ENCODE results near the gene CCDC40. TPM values are rescaled to one million over a fixed set of nuclear protein-coding genes. Genes with fewer than 3 reads are reported as not detected.

Gene CCDC40
- total and polyA plus RNA-seq, 10 of the 15 experiments (the other 5 are each of a cell fraction or from before 2014, with no cell fraction given) = 0.06 to 0.10 TPM; not detected in 8

DNA sequence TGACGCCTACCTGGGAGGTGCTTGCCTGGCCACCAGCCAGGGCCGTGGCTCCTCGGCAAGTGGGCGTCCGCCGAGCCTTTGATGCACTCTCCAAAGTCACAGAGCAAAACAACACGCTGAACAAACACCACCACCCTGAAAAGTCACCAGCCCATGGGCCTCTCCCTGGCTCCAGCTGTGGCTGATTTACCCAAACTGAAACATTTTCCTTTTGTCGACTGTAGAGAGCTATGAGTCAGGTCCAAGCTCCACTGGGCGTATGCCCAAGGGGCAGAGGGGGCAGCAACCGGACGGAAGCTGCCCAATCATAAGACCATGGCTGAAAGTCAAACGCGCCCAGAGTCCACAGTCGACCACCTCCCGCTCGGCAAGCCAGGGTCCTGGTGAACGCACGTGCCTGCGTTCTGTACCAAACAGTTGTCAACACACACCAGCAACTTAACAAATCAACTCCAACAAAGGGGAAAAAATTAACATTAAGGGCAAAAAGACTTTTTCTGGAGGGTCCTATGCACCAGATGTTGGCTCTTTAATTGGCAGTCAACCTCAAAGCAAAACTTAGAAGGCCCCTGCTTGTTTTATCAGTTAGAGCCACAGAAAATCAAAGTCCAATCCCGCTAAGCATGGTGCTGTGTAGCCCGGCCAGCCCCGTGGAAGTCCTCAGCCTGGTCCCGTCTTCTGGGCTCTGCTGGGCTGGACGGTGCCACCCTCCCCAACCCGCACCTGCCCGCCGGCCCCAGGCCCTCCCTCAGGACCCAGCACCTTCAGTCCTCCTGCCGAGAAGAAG, 48.1 kb upstream of the CCDC40 start:
- no peak for DNase-seq (ENCODE audit: low read depth, low spot score)
- H3K79me2 ChIP-seq (ENCODE audit: control insufficient read depth, insufficient read depth, low read length) = no peaks in the 10 kb centered on the region
- no peak for ATAC-seq
- TF ChIP-seq SP1 (IDR thresholded peaks at IDR 0.05; ENCODE audit: low read depth, low read length) = no peak
- no peak for TF ChIP-seq CBX3 (IDR thresholded peaks at IDR 0.05; ENCODE audit: borderline replicate concordance, low read depth)
- no peak for TF ChIP-seq EED (IDR thresholded peaks at IDR 0.05; ENCODE audit: low read depth)
- H3K4me1 ChIP-seq (ENCODE audit: control insufficient read depth, insufficient read depth, low read length) = no peaks in the 10 kb centered on the region
- RAD21 ChIA-PET (ENCODE audit: unreplicated experiment) = no interaction called here
- CTCF ChIA-PET = interaction anchor here (0.8 to 1.2 kb wide), 2 partner anchors 21 to 199 kb away, joined by 3 read pairs; no protein-coding TSS in a partner anchor
- no peak overlapping the region for H3K27ac ChIP-seq (ENCODE audit: control insufficient read depth, insufficient read depth)
- no TSS peak for BruUV-seq (replicated peaks)
- H3K4me3 ChIP-seq = no peak overlapping the region
- FAIRE-seq = no peak
- H2AFZ ChIP-seq (ENCODE audit: control insufficient read depth, low read depth, low read length) = no peak overlapping the region
- no peaks in the 10 kb centered on the region for H3K9me3 ChIP-seq (replicated peaks; ENCODE audit: control insufficient read depth, insufficient read depth, low read length)
- H3K36me3 ChIP-seq (ENCODE audit: control insufficient read depth in 2 of 2, insufficient read depth in 2 of 2, low read length in 1 of 2) = no peaks in the 10 kb centered on the region
- H3K9ac ChIP-seq (ENCODE audit: control insufficient read depth, insufficient read depth, low read length) = no peak overlapping the region
- H3K27me3 ChIP-seq (replicated peaks in 1 of 2; ENCODE audit: control insufficient read depth in 2 of 2, insufficient read depth in 2 of 2, low read length in 1 of 2) = peaks cover 1 to 3% of the 10 kb centered on the region in 2 experiments; a peak in 2 of 4 replicates
- POLR2A ChIA-PET = no interaction called here
- in situ Hi-C loops (cut with MboI) (no loop called here), intact Hi-C loops (cut with micrococcal nuclease; ENCODE audit: unreplicated experiment) (no loop called here)
- WGBS (ENCODE audit: insufficient coverage, insufficient replicate concordance, low lambda C conversion rate, missing lambda C conversion rate) = 31% methylated on average over 28 of the region's 28 CpGs
- no peak overlapping the region for H3K4me2 ChIP-seq (ENCODE audit: control insufficient read depth, insufficient read depth)
- no peaks in the 10 kb centered on the region for H4K20me1 ChIP-seq (ENCODE audit: control insufficient read depth, insufficient read depth)
- SMC1A ChIA-PET (ENCODE audit: uncharacterized antibody, unreplicated experiment) = no interaction called here

DNA sequence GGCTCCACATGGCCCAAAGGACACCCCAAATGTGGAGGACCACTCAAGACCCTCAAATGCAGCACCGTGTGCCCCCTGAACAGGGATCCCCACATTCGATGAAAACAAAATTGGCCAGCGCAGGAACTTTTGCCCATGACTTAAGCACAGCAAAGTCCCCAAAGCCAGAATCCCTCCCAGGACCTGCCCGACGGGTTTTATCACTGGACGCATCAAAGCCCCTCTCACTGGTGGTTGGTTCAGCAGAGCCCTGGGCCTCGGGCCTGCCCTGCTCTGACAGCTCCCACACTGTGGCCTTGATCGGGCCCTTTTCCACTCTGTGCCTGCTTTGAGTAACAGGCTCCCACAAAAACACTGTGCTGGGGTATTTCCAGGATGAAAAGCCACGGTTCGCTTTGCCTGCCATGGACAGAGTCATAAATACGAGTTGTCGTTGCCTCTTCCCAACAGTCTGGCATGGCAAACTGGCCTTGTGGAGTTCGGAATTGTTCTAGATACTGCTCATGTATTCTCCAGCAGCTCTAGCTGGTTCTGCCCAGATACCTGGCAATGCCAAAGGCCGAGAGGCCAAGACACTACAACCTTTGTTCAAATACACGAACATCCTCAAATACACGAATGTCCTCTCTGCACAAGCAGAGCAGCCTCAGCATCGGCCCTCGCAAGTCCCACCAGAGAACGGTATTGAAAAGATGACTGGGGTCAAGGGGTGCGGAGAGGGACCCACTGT, 47.2 kb upstream of the CCDC40 start:
- H3K4me3 ChIP-seq = no peak overlapping the region
- intact Hi-C loops (cut with micrococcal nuclease; ENCODE audit: unreplicated experiment) (no loop called here), in situ Hi-C loops (cut with MboI) (no loop called here)
- H4K20me1 ChIP-seq (ENCODE audit: control insufficient read depth, insufficient read depth) = no peaks in the 10 kb centered on the region
- H3K36me3 ChIP-seq (ENCODE audit: control insufficient read depth in 2 of 2, insufficient read depth in 2 of 2, low read length in 1 of 2) = no peaks in the 10 kb centered on the region
- 45% methylated on average over 20 of the region's 20 CpGs for WGBS (ENCODE audit: insufficient coverage, insufficient replicate concordance, low lambda C conversion rate, missing lambda C conversion rate)
- SMC1A ChIA-PET (ENCODE audit: uncharacterized antibody, unreplicated experiment) = no interaction called here
- peaks cover 1 to 3% of the 10 kb centered on the region in 2 experiments; a peak in 2 of 4 replicates for H3K27me3 ChIP-seq (replicated peaks in 1 of 2; ENCODE audit: control insufficient read depth in 2 of 2, insufficient read depth in 2 of 2, low read length in 1 of 2)
- ATAC-seq = no peak
- CTCF ChIA-PET = interaction anchor here (0.6 to 1.0 kb wide), 2 partner anchors 19 to 215 kb away, joined by 3 read pairs; no protein-coding TSS in a partner anchor
- DNase-seq (ENCODE audit: low read depth, low spot score) = no peak
- no peak for FAIRE-seq
- RAD21 ChIA-PET (ENCODE audit: unreplicated experiment) = no interaction called here
- no TSS peak for BruUV-seq (replicated peaks)
- H3K4me2 ChIP-seq (ENCODE audit: control insufficient read depth, insufficient read depth) = no peak overlapping the region
- POLR2A ChIA-PET = no interaction called here
- H3K79me2 ChIP-seq (ENCODE audit: control insufficient read depth, insufficient read depth, low read length) = no peaks in the 10 kb centered on the region
- no peak overlapping the region for H3K27ac ChIP-seq (ENCODE audit: control insufficient read depth, insufficient read depth)
- no peaks in the 10 kb centered on the region for H3K9me3 ChIP-seq (replicated peaks; ENCODE audit: control insufficient read depth, insufficient read depth, low read length)
- H3K4me1 ChIP-seq (ENCODE audit: control insufficient read depth, insufficient read depth, low read length) = no peaks in the 10 kb centered on the region
- H3K9ac ChIP-seq (ENCODE audit: control insufficient read depth, insufficient read depth, low read length) = no peak overlapping the region
- no peak overlapping the region for H2AFZ ChIP-seq (ENCODE audit: control insufficient read depth, low read depth, low read length)
- TF ChIP-seq NR2C1 (IDR thresholded peaks at IDR 0.05) (no peak), IKZF1 (conservative IDR thresholded peaks at IDR 0.05) (no peak), RBBP5 (conservative IDR thresholded peaks at IDR 0.05) (no peak), SRF (IDR thresholded peaks at IDR 0.05; ENCODE audit: low read depth in 2 of 2, low read length in 2 of 2) (no peak), PML (IDR thresholded peaks at IDR 0.05; ENCODE audit: low read length) (no peak), ESRRA (IDR thresholded peaks at IDR 0.05; ENCODE audit: low read length) (no peak), TBL1XR1 (IDR thresholded peaks at IDR 0.05; ENCODE audit: low read depth, low read length) (no peak), NFXL1 (IDR thresholded peaks at IDR 0.05; ENCODE audit: borderline replicate concordance) (no peak), RELB (IDR thresholded peaks at IDR 0.05; ENCODE audit: low read depth) (no peak), BCLAF1 (IDR thresholded peaks at IDR 0.05) (no peak)
